Endothelial cell of umbilical vein (primary cell): ENCODE measurements around the gene DYNLRB2. TPM values are rescaled to one million over a fixed set of nuclear protein-coding genes. Genes with fewer than 3 reads are reported as not detected.

Experiments
- BruUV-seq: library from RNA; stranded (reverse); fragments of 400-500 nt; replicated peaks from 2 replicates; lab custom pipeline; 2021; lab: Mats Ljungman, UMichigan
- CTCF ChIA-PET: fragments of 300-600, 350-600 bp; sonication (Branson Sonifier 250); formaldehyde crosslinking; loops from one replicate; lab custom pipeline; 2021; ENCODE audit warnings: antibody characterized with exemption, inconsistent platforms; lab: Charles Lee
- POLR2A ChIA-PET: fragments of 300-600, 350-600 bp; sonication (Branson Sonifier 250); formaldehyde crosslinking; loops from one replicate; lab custom pipeline; 2021; ENCODE audit warnings: antibody characterized with exemption, inconsistent platforms; lab: Charles Lee
- DNase-seq: peaks from one replicate; pipeline ENCODE4 v3.0.0-alpha.2; 2011; ENCODE audit warnings: low read depth, low spot score
- FAIRE-seq: peaks from 2 replicates; lab custom pipeline; 2011; peaks lifted over from hg19 to GRCh38; lab: Jason Lieb, UNC
- H2AFZ ChIP-seq: 2 replicates; pipeline ENCODE4 v1.6.0; 2012; ENCODE audit warnings: low read depth, low read length, control low read depth, inconsistent platforms
- H3K27ac ChIP-seq: 2 replicates; pipeline ENCODE4 v1.5.1; 2011; ENCODE audit warnings: low read depth, mild to moderate bottlenecking, control low read depth, low read length, moderate library complexity; ENCODE audit not compliant: insufficient read depth
- H3K27me3 ChIP-seq, 2 experiments: 2 replicates each; pipeline versions ENCODE4 v1.6.0 to v1.6.1; 2011; ENCODE audit warnings: low read length in 2 of 2, mixed read lengths in 1 of 2; ENCODE audit not compliant: control insufficient read depth in 2 of 2, insufficient read depth in 2 of 2
- H3K36me3 ChIP-seq, 2 experiments: 2 replicates in 1 of 2; 3 replicates in 1 of 2; pipeline ENCODE4 v1.5.1; 2011; ENCODE audit warnings: low read length in 2 of 2, mild to moderate bottlenecking in 1 of 2, moderate library complexity in 1 of 2; ENCODE audit not compliant: control insufficient read depth in 2 of 2, insufficient read depth in 2 of 2; ENCODE audit errors: extremely low read depth in 1 of 2
- H3K4me1 ChIP-seq: 3 replicates; pipeline ENCODE4 v1.5.1; 2011; ENCODE audit warnings: mild to moderate bottlenecking, low read length; ENCODE audit not compliant: control insufficient read depth, insufficient read depth; ENCODE audit errors: extremely low read depth
- H3K4me2 ChIP-seq: 2 replicates; pipeline ENCODE4 v1.6.1; 2011; ENCODE audit warnings: low read length, control low read depth, mixed read lengths; ENCODE audit not compliant: insufficient read depth
- H3K4me3 ChIP-seq, 3 experiments: fragments of 200-600 bp in 1 of 3; sonication (generic), shearing (Covaris generic) in 1 of 3; replicated peaks in 1 of 3; 2 replicates each; pipeline ENCODE4 v1.5.1; 2011 to 2016; ENCODE audit warnings: control low read depth in 3 of 3, low read length in 3 of 3, mild to moderate bottlenecking in 2 of 3, inconsistent platforms in 1 of 3, low read depth in 1 of 3, moderate library complexity in 1 of 3; ENCODE audit not compliant: insufficient read depth in 1 of 3
- H3K79me2 ChIP-seq: 2 replicates; pipeline ENCODE4 v1.6.0; 2012; ENCODE audit warnings: low read length, inconsistent platforms; ENCODE audit not compliant: control insufficient read depth, insufficient read depth
- H3K9ac ChIP-seq: replicated peaks from 2 replicates; pipeline ENCODE3; 2011; ENCODE audit warnings: low read length, control low read depth; ENCODE audit not compliant: insufficient read depth; ENCODE audit errors: extremely low read depth
- H3K9me1 ChIP-seq: replicated peaks from 3 replicates; pipeline ENCODE4 v1.6.0; 2011; ENCODE audit warnings: mild to moderate bottlenecking, low read length; ENCODE audit not compliant: control insufficient read depth, insufficient read depth; ENCODE audit errors: extremely low read depth
- H3K9me3 ChIP-seq: replicated peaks from 2 replicates; pipeline ENCODE4 v1.5.1; 2012; ENCODE audit warnings: low read length, inconsistent platforms; ENCODE audit not compliant: control insufficient read depth, insufficient read depth
- H4K20me1 ChIP-seq: replicated peaks from 2 replicates; pipeline ENCODE3; 2011; ENCODE audit warnings: mild to moderate bottlenecking, low read length; ENCODE audit not compliant: control insufficient read depth, insufficient read depth; ENCODE audit errors: extremely low read depth
- CTCF ChIP-seq, 2 donors: IDR thresholded peaks; 1 replicate in 1 of 2; 2 replicates in 1 of 2; pipeline ENCODE4 v1.5.1; 2011; ENCODE audit warnings: low read length in 2 of 2, mild to moderate bottlenecking in 2 of 2, moderate library complexity in 2 of 2, control low read depth in 1 of 2, inconsistent platforms in 1 of 2, low read depth in 1 of 2; ENCODE audit not compliant: insufficient read depth in 1 of 2; ENCODE audit errors: extremely low read depth in 1 of 2
- EZH2 ChIP-seq: IDR thresholded peaks from 2 replicates; pipeline ENCODE4 v1.6.1; 2012; ENCODE audit warnings: borderline replicate concordance, low read depth, mild to moderate bottlenecking, moderate library complexity, low read length, inconsistent platforms; ENCODE audit not compliant: severe bottlenecking
- FOS ChIP-seq: IDR thresholded peaks from 2 replicates; pipeline ENCODE4 v1.6.1; 2011; ENCODE audit warnings: mild to moderate bottlenecking, low read length, moderate library complexity, borderline replicate concordance; ENCODE audit not compliant: insufficient read depth
- GATA2 ChIP-seq: IDR thresholded peaks from 2 replicates; pipeline ENCODE4 v1.7.0; 2011; ENCODE audit warnings: low read depth, mild to moderate bottlenecking, moderate library complexity, mixed read lengths, low read length; ENCODE audit not compliant: insufficient read length, insufficient read depth
- JUN ChIP-seq: IDR thresholded peaks from 2 replicates; pipeline ENCODE4 v1.6.1; 2011; ENCODE audit warnings: borderline replicate concordance, low read depth; ENCODE audit not compliant: insufficient read length, insufficient read depth
- MYC ChIP-seq: IDR thresholded peaks from one replicate; pipeline ENCODE4 v1.6.1; 2011; ENCODE audit warnings: mild to moderate bottlenecking, low read depth, low read length
- POLR2A ChIP-seq: IDR thresholded peaks from 2 replicates; pipeline ENCODE4 v1.6.1; 2012; ENCODE audit warnings: low read depth, mild to moderate bottlenecking, control low read depth, low read length
- POLR2AphosphoS5 ChIP-seq: IDR thresholded peaks from 2 replicates; pipeline ENCODE4 v1.6.1; 2012; ENCODE audit warnings: low read depth, mild to moderate bottlenecking, control low read depth, low read length, moderate library complexity; ENCODE audit not compliant: insufficient read depth
- dilution Hi-C: fragments of 300-500 bp; cut with MboI; formaldehyde crosslinking; loops from one replicate; pipeline ENCODE4 v1.15.0; 2019; ENCODE audit warnings: low sequenced_read_pairs; ENCODE audit not compliant: extremely low pct_ligation_motif_present
- intact Hi-C: fragments of 100-400 bp; cut with micrococcal nuclease; formaldehyde crosslinking; loops from one replicate; pipeline ENCODE4 v1.10.0; 2022
- polyA plus RNA-seq, 4 experiments: library from polyadenylated mRNA; depleted of rRNA in 3 of 4; stranded (reverse) in 3 of 4; unstranded in 1 of 4; fragments of >200 nt; gene quantifications; 2 replicates each; pipeline versions ENCODE4 v1.2.1 to v1.2.3, GENCODE V29; 2011 to 2012; ENCODE audit warnings: missing spikeins in 1 of 4
- total RNA-seq: library from RNA; stranded (reverse); gene quantifications from 2 replicates; pipeline ENCODE4 v1.2.3, GENCODE V29; 2021

Gene DYNLRB2
- total and polyA plus RNA-seq, 2 donors (not counting 3 experiments of a cell fraction or from before 2014, with no cell fraction given), result not detected

- H3K9me1 ChIP-seq, result no peaks in the 10 kb centered on the region
- no peak overlapping the region for H3K4me2 ChIP-seq
- FAIRE-seq (no peak), DNase-seq (no peak)
- BruUV-seq, result no TSS peak
- dilution Hi-C loops, result no loop called here
- H4K20me1 ChIP-seq, result no peaks in the 10 kb centered on the region
- intact Hi-C loops, result no loop called here
- ChIA-PET POLR2A (no interaction called here), CTCF (interaction anchor here (1.1 kb wide), 1 partner anchor 15 kb away, joined by 5 read pairs; no protein-coding TSS in a partner anchor)
- no peak overlapping the region for H3K4me3 ChIP-seq
- H2AFZ ChIP-seq, result no peak overlapping the region
- no peaks in the 10 kb centered on the region for H3K79me2 ChIP-seq
- H3K4me1 ChIP-seq, result no peaks in the 10 kb centered on the region
- H3K36me3 ChIP-seq, result no peaks in the 10 kb centered on the region
- no peak for TF ChIP-seq MYC
- no peak for TF ChIP-seq FOS
- no peak for TF ChIP-seq POLR2A
- TF ChIP-seq EZH2, result no peak
- TF ChIP-seq CTCF (IDR thresholded peaks at IDR 0.05; ENCODE audit: extremely low read depth in 1 of 2, insufficient read depth in 1 of 2, low read depth in 1 of 2, low read length in 2 of 2), result no peak
- no peak for TF ChIP-seq GATA2
- no peak for TF ChIP-seq POLR2AphosphoS5
- TF ChIP-seq JUN, result no peak
- H3K9ac ChIP-seq, result no peak overlapping the region
- H3K27me3 ChIP-seq, result no peaks in the 10 kb centered on the region
- no peak overlapping the region for H3K27ac ChIP-seq
- H3K9me3 ChIP-seq, result no peaks in the 10 kb centered on the region
These were observed 28.8 kb upstream of the DYNLRB2 start for GRCh38 chr16:80511824-80512592.
